ENCODE results near the gene IFFO2. TPM values are rescaled to one million over a fixed set of nuclear protein-coding genes. Genes with fewer than 3 reads are reported as not detected.

IFFO2 gene
- total and polyA plus RNA-seq, 10 of the 15 experiments (the other 5 are each of a cell fraction or from before 2014, with no cell fraction given): 1.2 to 18.4 (median 6.7) TPM

DNA sequence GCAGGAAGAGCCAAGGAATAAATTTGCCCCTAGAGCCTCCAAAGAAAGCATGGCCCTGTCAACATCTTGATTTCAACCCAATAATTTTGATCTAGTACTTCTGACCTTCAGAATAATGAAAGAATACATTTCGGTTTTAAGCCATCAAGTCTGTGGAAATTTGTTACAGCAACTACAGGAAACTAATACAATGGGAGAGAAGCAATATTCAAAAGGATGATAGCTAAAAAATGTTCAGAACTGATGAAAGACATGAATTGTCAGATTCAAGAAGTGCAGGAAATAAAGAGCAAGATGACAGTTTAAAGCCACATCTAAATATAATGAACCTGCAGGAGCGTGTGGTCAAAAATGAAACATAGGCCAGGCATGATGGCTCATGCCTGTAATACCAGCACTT is 24.8 kb upstream of the IFFO2 start (continued):
- TF ChIP-seq SKIL (IDR thresholded peaks at IDR 0.05; ENCODE audit: low read depth, poor library complexity, severe bottlenecking): no peak
- TF ChIP-seq NR2F1 (conservative IDR thresholded peaks at IDR 0.05): no peak
- TF ChIP-seq ASH2L (IDR thresholded peaks at IDR 0.05; ENCODE audit: borderline replicate concordance, low read depth): no peak
- TF ChIP-seq CBX3 (IDR thresholded peaks at IDR 0.05; ENCODE audit: borderline replicate concordance, low read depth): no peak

- no peak overlapping the region for H3K9ac ChIP-seq (ENCODE audit: control insufficient read depth, insufficient read depth, low read length)
- intact Hi-C loops (cut with micrococcal nuclease; ENCODE audit: unreplicated experiment) (no loop called here), in situ Hi-C loops (cut with MboI) (no loop called here)
- ChIA-PET RAD21 (ENCODE audit: unreplicated experiment) (no interaction called here), SMC1A (ENCODE audit: uncharacterized antibody, unreplicated experiment) (no interaction called here), CTCF (no interaction called here), POLR2A (no interaction called here)
- H3K79me2 ChIP-seq (ENCODE audit: control insufficient read depth, insufficient read depth, low read length): no peaks in the 10 kb centered on the region
- no peak for ATAC-seq
- no peaks in the 10 kb centered on the region for H3K36me3 ChIP-seq (ENCODE audit: control insufficient read depth in 2 of 2, insufficient read depth in 2 of 2, low read length in 1 of 2)
- TF ChIP-seq CBX5 (IDR thresholded peaks at IDR 0.05; ENCODE audit: low read depth): no peak
- no peak for TF ChIP-seq IRF4 (IDR thresholded peaks at IDR 0.05; ENCODE audit: low read depth, low read length)
- TF ChIP-seq NFYB (IDR thresholded peaks at IDR 0.05; ENCODE audit: insufficient read depth, low read depth, low read length): no peak
- TF ChIP-seq BCL3 (IDR thresholded peaks at IDR 0.05; ENCODE audit: borderline replicate concordance, insufficient read depth, low read depth, low read length, poor library complexity, severe bottlenecking): no peak
- TF ChIP-seq, protein P1, sequence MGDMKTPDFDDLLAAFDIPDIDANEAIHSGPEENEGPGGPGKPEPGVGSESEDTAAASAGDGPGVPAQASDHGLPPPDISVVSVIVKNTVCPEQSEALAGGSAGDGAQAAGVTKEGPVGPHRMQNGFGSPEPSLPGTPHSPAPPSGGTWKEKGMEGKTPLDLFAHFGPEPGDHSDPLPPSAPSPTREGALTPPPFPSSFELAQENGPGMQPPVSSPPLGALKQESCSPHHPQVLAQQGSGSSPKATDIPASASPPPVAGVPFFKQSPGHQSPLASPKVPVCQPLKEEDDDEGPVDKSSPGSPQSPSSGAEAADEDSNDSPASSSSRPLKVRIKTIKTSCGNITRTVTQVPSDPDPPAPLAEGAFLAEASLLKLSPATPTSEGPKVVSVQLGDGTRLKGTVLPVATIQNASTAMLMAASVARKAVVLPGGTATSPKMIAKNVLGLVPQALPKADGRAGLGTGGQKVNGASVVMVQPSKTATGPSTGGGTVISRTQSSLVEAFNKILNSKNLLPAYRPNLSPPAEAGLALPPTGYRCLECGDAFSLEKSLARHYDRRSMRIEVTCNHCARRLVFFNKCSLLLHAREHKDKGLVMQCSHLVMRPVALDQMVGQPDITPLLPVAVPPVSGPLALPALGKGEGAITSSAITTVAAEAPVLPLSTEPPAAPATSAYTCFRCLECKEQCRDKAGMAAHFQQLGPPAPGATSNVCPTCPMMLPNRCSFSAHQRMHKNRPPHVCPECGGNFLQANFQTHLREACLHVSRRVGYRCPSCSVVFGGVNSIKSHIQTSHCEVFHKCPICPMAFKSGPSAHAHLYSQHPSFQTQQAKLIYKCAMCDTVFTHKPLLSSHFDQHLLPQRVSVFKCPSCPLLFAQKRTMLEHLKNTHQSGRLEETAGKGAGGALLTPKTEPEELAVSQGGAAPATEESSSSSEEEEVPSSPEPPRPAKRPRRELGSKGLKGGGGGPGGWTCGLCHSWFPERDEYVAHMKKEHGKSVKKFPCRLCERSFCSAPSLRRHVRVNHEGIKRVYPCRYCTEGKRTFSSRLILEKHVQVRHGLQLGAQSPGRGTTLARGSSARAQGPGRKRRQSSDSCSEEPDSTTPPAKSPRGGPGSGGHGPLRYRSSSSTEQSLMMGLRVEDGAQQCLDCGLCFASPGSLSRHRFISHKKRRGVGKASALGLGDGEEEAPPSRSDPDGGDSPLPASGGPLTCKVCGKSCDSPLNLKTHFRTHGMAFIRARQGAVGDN (IDR thresholded peaks at IDR 0.05): no peak
- TF ChIP-seq MAX (IDR thresholded peaks at IDR 0.05; ENCODE audit: low read depth, low read length): no peak
- TF ChIP-seq YY1 (IDR thresholded peaks at IDR 0.05; ENCODE audit: low read depth, low read length): no peak
- no peak for TF ChIP-seq ZNF274 (IDR thresholded peaks at IDR 0.05; ENCODE audit: insufficient read depth, insufficient read length)
- no peak for TF ChIP-seq HCFC1 (IDR thresholded peaks at IDR 0.05; ENCODE audit: low read length)
- TF ChIP-seq RAD21 (IDR thresholded peaks at IDR 0.05; ENCODE audit: insufficient read depth, low read depth, low read length): no peak
- TF ChIP-seq CREM (IDR thresholded peaks at IDR 0.05; ENCODE audit: low read depth): no peak
- FAIRE-seq: no peak
- H3K4me3 ChIP-seq: no peak overlapping the region
- H4K20me1 ChIP-seq (ENCODE audit: control insufficient read depth, insufficient read depth): no peaks in the 10 kb centered on the region
- no peak overlapping the region for H2AFZ ChIP-seq (ENCODE audit: control insufficient read depth, low read depth, low read length)
- H3K27ac ChIP-seq (ENCODE audit: control insufficient read depth, insufficient read depth): no peak overlapping the region
- H3K9me3 ChIP-seq (replicated peaks; ENCODE audit: control insufficient read depth, insufficient read depth, low read length): peaks cover 2% of the 10 kb centered on the region; the same call in 1 of the 3 replicates
- H3K27me3 ChIP-seq (replicated peaks in 1 of 2; ENCODE audit: control insufficient read depth in 2 of 2, insufficient read depth in 2 of 2, low read length in 1 of 2): no peaks in the 10 kb centered on the region; a peak in 1 of 4 replicates
- 13% methylated on average over 2 of the region's 2 CpGs for WGBS (ENCODE audit: insufficient coverage, insufficient replicate concordance, low lambda C conversion rate, missing lambda C conversion rate)
- no TSS peak for BruUV-seq (replicated peaks)
- DNase-seq (ENCODE audit: low read depth, low spot score): no peak
- no peaks in the 10 kb centered on the region for H3K4me1 ChIP-seq (ENCODE audit: control insufficient read depth, insufficient read depth, low read length)
- no peak overlapping the region for H3K4me2 ChIP-seq (ENCODE audit: control insufficient read depth, insufficient read depth)
Observed at GRCh38 chr1:18978706-18979105, 22.2 kb upstream of the IFFO2 start.

Measured in GM12878 (cell line).